ENCODE measurements around the gene LHFPL3.
A peak's percentile ranks its signal among the peaks of the same experiment; 100 is the strongest.

The LHFPL3 gene

DNA sequence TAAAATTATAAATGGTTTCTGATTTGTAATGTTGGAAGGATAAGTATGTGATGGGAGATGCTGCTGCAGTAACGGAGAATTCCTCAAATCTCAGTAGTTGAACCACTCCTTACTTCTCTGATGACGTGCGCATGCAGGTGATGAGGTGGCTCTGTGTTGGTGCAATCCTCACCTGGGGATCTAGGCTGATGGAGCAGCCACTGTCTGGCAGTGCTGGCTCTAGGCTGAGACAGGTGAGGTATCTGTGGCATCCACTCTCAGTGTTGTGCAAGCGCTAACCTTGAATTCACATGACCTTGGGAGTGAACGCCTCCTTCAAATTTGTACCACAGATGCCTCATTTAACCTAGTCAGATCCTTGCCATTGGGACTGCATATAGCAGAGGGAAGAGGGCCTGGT, 35.0 kb downstream of the LHFPL3 start:
- no peak for DNase-seq
- in situ Hi-C loops (cut with HindIII; ENCODE audit: low pct_ligation_motif_present, low pct_unique_long_range_greater_than_20kb, low sequenced_read_pairs), result no loop called here

DNA sequence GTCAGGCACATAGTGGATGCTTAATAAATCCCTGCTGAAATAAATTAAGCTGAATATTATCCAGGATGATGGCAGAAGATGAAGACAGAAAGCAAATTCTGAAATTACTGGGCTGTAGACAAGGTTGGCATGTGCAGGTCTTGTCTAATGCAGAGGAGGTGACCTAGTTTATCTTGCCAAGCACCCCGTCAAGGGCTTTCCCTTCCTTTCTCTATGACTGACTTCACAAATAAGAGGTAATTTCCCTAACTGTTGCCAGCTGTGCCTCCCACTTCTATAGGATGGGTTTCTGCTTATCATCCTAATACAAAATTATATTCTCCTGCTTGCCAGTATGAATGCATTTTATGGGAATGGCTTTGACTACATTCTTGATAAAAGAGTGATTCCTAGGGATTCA, 38.0 kb downstream of the LHFPL3 start:
- no peak for DNase-seq
- in situ Hi-C loops (cut with HindIII; ENCODE audit: low pct_ligation_motif_present, low pct_unique_long_range_greater_than_20kb, low sequenced_read_pairs), result no loop called here

DNA sequence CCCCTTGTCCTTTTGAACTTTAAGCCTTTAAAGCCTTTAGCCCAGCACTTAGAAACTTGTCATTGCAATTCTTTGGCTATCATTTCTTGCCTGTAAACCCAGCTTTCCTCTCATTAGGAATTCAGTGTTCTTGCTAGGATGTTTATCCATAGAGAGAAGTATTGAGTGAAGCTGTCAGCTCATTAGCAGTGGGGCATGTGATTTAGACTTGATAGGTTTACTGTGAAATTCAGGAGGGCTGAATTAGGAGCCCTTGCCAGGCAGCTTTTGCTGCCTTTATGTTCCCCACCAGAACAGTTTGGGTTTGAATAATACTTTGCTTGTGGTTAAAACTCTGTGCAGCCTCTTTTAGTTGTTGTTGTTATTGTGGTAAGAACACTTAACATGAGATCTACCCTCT, 39.5 kb downstream of the LHFPL3 start:
- in situ Hi-C loops (cut with HindIII; ENCODE audit: low pct_ligation_motif_present, low pct_unique_long_range_greater_than_20kb, low sequenced_read_pairs), result no loop called here
- DNase-seq, result no peak

DNA sequence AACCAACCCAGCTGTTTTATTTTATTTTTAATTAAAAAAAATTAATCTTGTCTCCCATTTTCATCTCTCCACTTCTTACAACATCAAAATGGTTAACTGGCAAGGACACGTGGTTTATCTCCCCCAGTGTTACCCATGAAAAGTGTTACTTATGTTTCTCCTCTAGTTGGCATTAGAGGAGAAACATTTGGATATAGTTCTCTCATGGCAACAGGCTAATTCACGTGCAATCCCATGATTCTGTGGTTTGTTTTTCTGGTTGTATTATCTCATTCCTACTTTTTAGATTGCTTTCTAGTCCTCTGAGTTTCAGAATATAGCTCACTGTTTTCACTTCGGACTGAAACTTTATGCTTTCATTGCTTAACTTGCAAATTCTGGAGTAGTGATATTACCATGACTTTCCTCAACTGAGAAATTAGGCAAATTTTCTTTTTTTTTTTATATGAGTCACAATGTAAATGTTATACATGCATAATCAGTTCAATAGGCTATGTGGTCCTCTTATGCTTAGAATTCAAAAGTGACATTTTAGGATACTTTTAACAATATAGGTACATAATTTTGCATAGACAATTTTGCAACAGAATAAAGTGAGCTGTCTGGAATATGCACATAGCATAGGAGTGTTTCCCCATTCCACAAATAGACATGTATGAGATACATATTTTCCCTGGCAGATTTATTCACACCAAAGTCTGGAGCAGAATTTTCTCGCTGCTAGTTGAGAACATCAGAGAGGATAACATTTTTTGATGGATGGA, 43.0 kb downstream of the LHFPL3 start:
- no peak for DNase-seq
- in situ Hi-C loops (cut with HindIII; ENCODE audit: low pct_ligation_motif_present, low pct_unique_long_range_greater_than_20kb, low sequenced_read_pairs), result no loop called here

DNA sequence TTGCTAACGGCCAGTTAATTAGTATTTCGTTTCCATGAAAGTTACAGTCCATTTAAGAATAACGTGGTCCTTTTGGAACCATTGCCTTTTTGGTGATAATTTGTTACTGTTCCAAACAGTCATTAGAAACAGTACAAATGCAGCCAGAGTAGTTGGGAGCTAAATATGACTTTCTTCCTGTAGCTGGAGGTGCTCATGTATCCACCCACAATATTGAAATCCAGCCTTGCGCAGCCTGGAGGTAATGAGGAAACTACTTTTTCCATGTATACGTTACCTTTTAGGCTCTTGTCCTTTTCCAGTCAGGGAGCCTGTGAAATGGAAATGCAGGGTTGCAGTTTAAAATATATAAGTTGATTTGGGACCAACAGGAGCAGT, 43.6 kb downstream of the LHFPL3 start:
- in situ Hi-C loops (cut with HindIII; ENCODE audit: low pct_ligation_motif_present, low pct_unique_long_range_greater_than_20kb, low sequenced_read_pairs), result no loop called here
- DNase-seq, result no peak

DNA sequence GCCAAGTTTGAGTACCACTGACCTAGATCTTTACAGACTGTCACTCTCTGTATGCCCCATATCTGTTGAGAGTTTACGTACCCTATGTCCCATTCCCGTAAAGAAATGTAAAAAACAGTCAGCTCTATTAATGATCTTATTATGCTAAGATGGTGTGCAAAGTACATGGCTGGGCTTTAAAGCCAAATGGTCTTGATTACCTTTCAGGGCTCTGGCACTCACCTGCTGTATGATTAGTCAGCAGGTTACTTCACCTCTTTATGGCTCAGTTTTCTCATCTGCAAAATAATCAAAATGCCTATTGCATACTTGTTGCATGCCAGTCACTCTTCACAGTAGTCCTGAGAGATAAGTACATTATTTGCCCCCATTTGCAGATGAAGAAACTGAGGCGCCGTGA, 54.2 kb downstream of the LHFPL3 start:
- DNase-seq, result no peak
- in situ Hi-C loops (cut with HindIII; ENCODE audit: low pct_ligation_motif_present, low pct_unique_long_range_greater_than_20kb, low sequenced_read_pairs), result no loop called here

DNA sequence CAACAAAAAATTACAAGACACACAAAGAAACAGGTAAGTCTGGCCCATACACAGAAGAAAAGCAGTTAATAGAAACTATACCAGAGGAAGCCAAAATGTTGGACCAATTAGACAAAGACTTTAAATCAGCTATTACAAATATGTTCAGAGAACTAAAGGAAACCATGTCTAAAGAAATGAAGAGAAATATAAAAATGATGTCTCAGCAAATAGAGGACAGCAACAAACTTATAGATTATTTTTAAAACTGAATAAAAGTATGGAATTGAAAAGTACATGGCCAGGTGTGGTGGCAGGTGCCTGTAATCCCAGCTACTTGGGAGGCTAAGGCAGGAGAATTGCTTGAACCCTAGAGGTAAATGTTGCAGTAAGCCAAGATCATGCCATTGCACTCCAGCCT, 58.5 kb downstream of the LHFPL3 start:
- DNase-seq, result no peak
- in situ Hi-C loops (cut with HindIII; ENCODE audit: low pct_ligation_motif_present, low pct_unique_long_range_greater_than_20kb, low sequenced_read_pairs), result no loop called here

DNA sequence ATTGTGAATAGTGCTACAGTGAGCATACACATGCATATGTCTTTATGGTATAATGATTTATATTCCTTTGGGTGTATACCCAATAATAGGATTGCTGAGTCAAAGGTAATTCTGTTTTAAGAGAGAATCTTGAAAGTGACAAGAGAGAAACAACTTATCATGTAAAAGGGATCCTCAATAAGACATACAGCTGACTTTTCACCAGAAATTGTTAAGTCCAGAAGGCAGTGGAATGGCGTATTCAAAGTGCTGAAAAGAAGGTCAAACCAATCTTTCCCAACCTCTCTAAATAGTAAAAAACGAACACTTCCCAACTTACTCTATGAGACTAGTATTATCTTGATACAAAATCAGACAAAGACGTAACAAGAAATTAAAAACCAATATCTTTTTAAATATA, 59.8 kb downstream of the LHFPL3 start:
- no peak for DNase-seq
- in situ Hi-C loops (cut with HindIII; ENCODE audit: low pct_ligation_motif_present, low pct_unique_long_range_greater_than_20kb, low sequenced_read_pairs), result no loop called here

DNA sequence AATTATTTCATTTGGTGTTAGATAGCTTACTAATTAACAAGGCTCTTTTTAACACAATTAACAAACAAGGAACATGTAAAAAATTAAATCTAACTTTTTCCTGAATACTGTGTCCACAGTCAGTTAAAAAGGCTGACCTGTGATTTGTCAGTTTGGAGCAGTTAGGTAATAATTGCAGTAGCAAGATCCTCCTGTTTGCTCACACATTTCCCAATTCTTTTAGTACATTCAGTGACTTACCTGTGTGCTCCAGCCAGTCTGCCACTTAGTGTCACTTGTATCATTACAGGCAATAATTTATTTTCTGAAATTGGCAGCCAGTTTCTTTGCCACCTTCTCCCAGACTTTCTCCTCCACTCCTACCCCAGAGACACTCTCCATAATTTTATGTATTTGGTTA, 66.8 kb downstream of the LHFPL3 start:
- no peak for DNase-seq
- in situ Hi-C loops (cut with HindIII; ENCODE audit: low pct_ligation_motif_present, low pct_unique_long_range_greater_than_20kb, low sequenced_read_pairs), result no loop called here

DNA sequence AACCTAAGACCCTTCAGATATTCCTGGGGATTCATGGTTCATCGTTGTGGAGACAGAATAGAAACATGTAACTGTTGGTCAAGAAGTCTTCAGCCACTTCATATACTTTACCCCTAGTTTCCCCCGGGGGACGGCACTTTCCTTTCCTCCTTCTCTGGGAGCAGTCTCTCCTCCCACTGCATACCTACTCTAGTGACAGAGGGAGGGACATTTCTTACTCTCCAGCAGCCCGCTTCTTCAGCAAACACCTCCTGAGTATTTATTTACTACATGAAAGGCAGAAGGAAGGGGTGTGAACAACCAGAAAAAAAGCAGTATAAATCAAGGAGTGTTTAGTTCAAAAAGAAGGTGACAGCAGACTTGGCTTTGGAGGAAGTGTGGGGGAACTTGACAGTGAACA, 69.0 kb downstream of the LHFPL3 start:
- no peak for DNase-seq
- in situ Hi-C loops (cut with HindIII; ENCODE audit: low pct_ligation_motif_present, low pct_unique_long_range_greater_than_20kb, low sequenced_read_pairs), result no loop called here

DNA sequence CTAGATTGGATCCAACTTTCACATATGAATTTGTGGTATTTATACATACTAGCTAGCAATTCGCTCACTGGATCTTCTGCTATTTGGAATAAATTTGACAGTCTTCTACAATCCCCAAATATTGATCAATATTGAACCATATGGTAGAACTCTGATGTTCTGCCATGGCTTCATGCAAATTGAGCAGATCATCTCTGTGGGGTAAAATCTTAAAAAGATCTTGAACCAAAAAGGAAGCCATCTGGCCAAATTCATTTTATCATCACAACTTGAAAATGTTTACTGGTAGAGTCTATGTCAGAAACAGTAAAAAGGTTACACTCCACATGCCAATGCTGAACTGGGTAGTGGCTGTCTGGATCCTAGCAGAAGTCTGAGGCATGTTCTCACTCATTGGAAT, 80.0 kb downstream of the LHFPL3 start:
- no peak for DNase-seq
- in situ Hi-C loops (cut with HindIII; ENCODE audit: low pct_ligation_motif_present, low pct_unique_long_range_greater_than_20kb, low sequenced_read_pairs), result no loop called here

DNA sequence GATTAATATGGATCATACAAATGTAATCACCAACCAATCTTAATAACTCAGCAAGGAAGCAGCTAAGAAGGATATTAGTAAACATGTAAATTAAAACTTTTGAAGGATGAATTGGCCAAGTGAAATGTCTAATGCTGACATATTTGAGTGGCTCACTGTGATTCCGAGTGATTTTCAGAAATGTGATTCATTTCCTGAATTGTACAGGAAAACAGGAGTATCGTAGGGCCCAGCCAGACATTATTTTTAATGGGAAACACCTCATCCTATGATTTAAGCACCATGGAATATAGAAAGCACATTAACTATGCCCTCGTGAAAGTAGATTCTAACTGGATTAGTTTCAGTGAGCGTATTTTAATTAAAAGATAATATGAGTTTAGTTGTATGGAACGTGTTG, 82.3 kb downstream of the LHFPL3 start:
- in situ Hi-C loops (cut with HindIII; ENCODE audit: low pct_ligation_motif_present, low pct_unique_long_range_greater_than_20kb, low sequenced_read_pairs), result no loop called here
- no peak for DNase-seq

DNA sequence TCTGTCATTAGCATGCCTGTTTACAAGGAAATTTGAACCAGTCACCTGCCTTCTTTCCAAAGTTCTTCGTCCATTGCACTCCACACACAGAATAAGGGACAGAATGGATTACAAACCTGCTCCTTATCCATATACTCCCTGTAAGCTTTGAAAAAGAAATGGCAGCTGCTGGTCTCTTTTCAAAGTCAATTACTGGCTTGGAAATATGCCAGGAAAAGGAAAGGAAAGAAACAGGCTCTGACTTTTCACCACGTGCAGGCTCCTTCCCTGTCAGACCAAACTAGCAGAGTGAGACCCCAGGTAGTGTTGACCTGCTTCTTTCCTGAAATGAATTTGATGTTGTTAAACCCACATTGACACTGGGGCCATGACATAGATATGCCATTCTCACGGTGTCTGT, 84.5 kb downstream of the LHFPL3 start:
- in situ Hi-C loops (cut with HindIII; ENCODE audit: low pct_ligation_motif_present, low pct_unique_long_range_greater_than_20kb, low sequenced_read_pairs), result no loop called here
- no peak for DNase-seq

DNA sequence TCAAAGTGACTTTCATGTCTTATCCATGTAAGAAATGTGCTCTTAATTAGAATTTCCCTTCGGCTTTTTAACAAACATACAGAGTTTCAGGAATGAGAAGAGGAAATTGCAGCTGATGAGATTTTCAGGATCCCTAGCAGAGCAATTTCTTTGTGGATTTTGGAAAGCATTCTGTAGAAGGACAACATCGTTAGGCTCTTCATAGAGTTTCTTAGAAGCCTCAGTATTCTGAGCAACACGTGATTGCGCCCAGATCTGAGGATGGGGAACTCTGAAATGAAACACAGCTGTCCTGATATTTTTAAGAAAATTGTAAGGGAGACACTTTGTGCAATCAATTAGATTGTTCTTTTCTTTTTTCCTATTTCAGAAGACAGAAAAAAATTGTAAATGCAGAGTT, 85.8 kb downstream of the LHFPL3 start:
- in situ Hi-C loops (cut with HindIII; ENCODE audit: low pct_ligation_motif_present, low pct_unique_long_range_greater_than_20kb, low sequenced_read_pairs), result no loop called here
- no peak for DNase-seq

DNA sequence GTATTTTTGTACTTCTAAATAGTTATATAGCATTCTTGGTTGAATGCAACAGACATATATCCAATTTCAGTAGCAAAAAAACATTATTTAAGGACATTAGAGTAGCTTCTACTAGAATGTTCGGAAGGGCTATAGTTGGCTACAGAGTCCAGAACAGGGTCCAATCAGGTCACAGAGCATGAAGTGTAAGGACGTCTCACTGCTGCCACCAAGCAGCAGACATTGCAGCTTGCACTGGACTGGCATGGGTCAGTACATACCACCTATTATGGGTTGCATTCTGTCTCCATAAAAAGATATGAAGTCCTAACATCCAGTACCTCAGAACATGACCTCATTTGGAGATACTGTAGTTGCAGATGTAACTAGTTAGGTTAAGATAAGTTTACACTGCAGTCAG, 87.3 kb downstream of the LHFPL3 start:
- in situ Hi-C loops (cut with HindIII; ENCODE audit: low pct_ligation_motif_present, low pct_unique_long_range_greater_than_20kb, low sequenced_read_pairs), result no loop called here
- peak; percentile 9 for DNase-seq

DNA sequence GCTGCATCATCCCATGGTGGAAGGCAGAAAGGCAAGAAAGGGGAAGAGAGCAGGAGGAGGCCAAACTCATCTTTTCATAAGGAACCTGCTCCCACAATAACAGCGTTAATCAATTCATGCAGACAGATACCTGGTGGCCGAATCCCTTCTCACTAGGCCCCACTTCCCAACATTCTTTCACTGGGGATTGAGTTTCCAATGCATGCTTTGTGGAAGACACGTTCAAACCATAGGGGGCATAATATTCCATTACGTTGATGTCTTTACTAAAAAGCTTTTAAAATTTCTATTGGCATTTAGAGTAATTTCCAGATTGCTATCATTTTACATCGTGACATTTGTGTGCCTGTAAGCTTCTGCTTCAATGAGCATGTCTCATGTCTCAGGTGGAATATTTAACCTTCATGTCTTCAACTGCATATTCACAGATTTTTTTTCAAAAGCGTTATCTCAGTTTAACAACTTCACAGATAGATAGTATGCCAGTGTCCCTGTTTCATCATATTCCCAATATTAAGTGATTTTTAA, 88.5 kb downstream of the LHFPL3 start:
- no peak for DNase-seq
- in situ Hi-C loops (cut with HindIII; ENCODE audit: low pct_ligation_motif_present, low pct_unique_long_range_greater_than_20kb, low sequenced_read_pairs), result no loop called here

DNA sequence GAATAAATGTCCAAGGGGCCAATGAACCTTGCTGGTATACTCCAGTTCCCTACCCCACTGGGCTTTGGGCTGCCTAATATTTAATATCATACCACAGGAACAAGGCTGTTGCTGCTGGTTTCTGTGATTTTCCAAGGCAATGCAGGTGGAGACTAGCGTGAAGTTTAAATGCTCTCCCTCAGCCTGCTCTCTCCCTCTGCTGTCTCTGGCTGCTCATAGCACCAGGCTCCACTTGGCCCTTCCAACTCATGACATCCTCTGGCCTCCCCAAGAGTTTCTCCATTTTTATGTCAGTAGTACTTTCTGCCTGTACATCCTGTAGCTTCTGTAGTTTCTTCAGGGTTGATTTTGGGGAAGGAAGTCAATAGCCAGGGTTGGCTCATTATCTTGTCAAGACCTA, 103.5 kb downstream of the LHFPL3 start:
- no peak for DNase-seq
- in situ Hi-C loops (cut with HindIII; ENCODE audit: low pct_ligation_motif_present, low pct_unique_long_range_greater_than_20kb, low sequenced_read_pairs), result no loop called here

DNA sequence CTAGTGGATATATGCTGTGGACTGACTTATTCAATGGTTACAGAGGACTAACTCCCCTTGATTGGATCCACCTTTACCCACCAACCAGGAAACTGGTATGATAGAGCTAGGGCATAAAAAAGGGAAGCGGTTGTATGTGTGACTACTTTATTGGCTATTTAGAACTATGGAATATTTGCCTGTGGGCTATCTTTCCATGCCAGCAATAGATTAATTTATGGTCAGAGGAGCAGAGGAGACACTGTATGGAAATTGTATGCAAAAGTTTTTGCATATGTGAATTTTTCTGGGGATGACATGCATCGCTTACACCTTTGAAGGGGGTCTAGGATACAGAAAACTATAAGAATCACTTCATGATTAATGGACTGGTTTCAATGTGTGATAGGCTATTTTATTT, 105.7 kb downstream of the LHFPL3 start:
- in situ Hi-C loops (cut with HindIII; ENCODE audit: low pct_ligation_motif_present, low pct_unique_long_range_greater_than_20kb, low sequenced_read_pairs), result no loop called here
- DNase-seq, result no peak

DNA sequence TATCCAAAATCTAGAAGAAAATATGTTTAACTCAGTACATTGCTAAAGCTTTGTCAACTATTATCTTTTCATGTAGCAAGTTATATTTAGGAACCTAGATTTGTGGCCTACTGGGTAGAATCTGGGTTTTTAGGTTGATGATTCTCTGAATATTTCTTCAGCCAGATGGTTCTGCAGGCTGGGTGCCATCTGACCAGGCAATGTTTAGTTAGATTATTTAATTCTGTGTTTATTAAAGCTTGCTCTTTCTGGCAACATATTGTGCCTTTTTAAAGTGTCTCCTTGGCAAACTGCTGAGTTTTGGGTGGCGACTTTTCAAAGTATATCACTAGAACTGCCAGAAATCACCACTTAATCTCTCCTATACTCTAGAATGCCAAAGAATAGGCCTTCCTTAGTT, 114.1 kb downstream of the LHFPL3 start:
- DNase-seq, result no peak
- in situ Hi-C loops (cut with HindIII; ENCODE audit: low pct_ligation_motif_present, low pct_unique_long_range_greater_than_20kb, low sequenced_read_pairs), result no loop called here

DNA sequence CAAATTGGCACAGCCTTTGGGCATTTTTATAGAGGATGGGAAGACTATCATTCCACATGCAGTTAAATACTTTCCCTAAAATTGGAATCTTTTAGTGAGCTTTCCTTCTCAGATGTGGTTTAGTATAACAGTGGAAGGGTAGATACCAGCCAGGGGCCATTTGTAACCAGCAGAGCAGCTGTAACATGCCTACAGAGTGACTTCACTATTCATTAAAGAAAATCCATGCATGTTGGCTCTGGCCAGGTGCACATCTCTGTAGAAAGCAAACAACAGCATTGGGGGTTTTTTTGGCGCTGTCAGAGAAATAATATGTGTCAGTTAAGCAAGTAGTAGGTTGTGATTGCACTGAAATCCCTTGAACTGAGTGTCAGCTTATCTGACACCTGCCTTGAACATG, 115.6 kb downstream of the LHFPL3 start:
- in situ Hi-C loops (cut with HindIII; ENCODE audit: low pct_ligation_motif_present, low pct_unique_long_range_greater_than_20kb, low sequenced_read_pairs), result no loop called here
- no peak for DNase-seq

DNA sequence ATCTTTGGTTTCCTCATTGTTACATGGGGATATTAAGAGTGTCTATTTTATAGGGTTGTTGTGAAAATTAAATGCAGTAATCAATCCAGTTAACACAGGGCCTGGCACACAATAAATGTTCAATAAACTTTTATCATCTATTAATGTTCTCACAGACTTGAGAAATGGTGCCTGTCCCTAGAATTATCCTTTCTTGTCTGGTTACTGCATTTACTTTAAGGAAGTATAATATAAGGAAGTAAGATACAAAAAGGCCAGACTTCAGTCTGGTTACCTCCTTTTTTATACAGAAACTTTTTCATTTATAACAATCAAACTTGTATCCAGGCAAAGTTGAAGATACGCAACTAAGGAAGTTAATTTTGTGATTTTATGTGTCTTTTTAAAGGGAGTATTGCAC, 117.0 kb downstream of the LHFPL3 start:
- no peak for DNase-seq
- in situ Hi-C loops (cut with HindIII; ENCODE audit: low pct_ligation_motif_present, low pct_unique_long_range_greater_than_20kb, low sequenced_read_pairs), result no loop called here

All from ACHN (cell line).